Activated CD4-positive, alpha-beta T cell treated with anti-CD3 and anti-CD28 coated beads, Interleukin-2, amount 50 U/mL, for 1 hour (primary cell): ENCODE results near the gene OGFRL1.

Experiments used
- DNase-seq: peaks from one replicate; pipeline ENCODE4 v3.0.0-alpha.2; 2020

Gene OGFRL1

DNA sequence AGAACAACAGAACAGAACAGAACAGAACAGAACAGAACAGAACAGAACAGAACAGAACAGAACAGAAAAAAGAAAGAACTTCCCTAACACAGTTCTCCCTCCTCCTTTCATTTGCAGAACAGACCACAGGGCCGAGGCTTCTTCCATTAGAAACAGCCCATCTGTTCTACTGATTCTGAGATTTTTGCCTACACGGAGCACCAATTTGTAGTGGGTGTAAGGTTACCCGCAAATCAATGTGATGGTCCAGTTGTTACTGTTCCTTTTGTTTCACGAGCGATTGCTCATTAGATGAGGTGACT, 734 bp upstream of the OGFRL1 start:
- no peak for DNase-seq

DNA sequence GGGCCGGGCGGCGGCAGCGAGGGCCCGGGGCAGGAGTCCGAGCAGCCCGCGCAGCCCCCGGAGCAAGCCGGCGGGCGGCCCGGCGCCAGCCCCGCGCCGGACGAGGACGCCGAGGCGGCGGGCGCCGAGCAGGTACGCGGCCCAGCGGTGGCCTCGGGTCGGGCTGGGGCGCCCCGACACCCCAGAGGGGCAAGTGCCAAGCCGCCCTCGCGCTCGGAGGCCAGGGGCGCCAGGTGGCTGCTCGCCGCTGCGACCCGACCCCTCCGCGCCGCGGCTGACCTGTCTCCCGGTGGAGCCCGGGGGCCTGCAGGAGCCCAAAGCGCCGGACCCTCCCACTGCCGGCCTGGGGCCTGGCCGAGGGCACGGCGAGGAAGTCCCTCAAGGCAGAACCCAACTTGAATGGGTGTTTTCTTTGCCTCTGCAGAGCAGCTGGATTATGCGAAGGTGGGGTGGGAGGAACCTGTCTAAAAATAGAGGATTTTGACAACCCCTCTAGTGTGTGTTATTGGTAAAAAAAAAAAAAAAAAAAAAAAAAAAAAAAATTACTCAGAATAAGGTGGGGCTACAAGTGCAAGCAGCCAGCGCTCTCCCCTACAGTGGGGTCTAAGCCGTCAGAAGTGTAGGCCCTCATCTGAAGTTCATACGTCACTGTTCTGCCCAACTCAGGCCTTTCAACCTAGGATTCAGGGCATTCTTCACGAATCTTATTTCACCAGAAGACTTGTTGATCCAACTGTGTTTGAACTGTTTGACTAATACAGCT, 609 bp downstream of the OGFRL1 start:
- no peak for DNase-seq

DNA sequence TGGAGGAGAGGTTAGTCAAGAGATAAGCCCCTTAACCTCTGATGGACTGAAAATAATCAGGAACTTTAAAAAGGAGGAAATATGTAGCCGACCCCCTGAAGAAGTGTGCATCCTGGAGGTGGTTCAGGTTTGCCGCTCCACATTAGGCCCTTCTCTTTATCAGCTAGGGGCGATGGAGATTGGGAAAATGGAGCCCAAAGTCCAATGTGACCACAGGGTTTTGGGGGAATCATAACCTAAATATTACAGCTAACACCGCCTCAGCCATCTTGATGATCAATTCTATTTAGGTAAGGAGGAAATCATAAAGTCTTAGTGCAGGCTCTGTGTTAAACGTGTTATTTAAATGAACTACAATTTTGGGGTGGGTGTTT, 1.2 kb downstream of the OGFRL1 start:
- DNase-seq = no peak

DNA sequence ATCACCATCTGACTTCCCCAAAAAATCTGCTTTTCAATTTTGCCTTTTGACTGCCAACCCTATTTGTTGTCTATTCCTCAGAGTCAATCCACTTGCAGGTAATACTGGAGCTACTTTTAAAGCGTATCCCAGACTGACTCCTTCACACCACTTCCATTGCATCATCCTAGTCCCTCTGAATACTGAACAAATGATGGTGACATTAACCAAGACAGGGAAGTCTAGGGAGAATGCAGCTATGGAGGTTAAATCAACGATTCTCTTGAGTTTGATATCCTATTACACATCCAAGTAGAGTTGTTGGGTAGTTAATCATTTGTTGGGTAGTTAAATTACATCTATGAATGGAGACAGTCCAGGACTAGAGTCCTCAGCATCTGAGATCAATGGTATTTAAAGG, 2.0 kb downstream of the OGFRL1 start:
- no peak for DNase-seq

DNA sequence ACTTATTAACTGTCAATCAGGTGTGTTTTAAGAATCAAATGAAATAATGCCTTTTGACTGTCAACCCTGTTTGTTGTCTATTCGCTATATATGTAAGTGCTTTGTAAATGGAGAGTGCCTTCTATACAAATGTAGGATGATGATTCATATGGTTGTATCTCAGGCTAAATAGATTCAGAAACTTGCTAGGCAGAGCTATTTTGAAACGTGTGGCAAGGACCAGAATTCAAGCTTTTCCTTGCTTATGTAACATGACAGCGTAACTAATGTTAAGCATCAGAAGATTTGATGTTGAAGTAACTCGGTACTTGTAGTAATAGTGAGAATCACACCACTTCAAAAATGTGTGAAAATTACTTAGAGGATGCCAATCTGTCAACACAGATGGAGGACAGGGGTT, 3.4 kb downstream of the OGFRL1 start:
- DNase-seq = no peak

DNA sequence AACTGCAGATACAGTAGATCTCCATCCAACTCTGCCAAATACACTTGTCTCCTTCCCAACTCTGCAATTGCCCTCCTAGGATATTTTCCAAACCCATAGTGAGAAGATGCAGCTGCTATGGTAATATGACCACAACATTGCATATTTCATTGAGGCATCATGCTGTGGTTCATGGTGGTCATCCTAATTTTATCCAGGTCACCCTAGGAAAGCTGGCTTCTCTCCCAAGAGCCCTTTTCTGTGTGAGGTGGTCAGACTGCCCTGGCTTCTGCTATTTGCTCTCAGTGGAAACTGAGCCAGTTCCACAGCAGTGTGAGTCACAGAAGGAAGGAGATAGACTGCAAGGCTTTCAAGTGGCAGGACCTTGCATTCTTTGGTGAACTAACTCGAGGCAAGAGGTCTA, 5.5 kb downstream of the OGFRL1 start:
- DNase-seq = no peak

DNA sequence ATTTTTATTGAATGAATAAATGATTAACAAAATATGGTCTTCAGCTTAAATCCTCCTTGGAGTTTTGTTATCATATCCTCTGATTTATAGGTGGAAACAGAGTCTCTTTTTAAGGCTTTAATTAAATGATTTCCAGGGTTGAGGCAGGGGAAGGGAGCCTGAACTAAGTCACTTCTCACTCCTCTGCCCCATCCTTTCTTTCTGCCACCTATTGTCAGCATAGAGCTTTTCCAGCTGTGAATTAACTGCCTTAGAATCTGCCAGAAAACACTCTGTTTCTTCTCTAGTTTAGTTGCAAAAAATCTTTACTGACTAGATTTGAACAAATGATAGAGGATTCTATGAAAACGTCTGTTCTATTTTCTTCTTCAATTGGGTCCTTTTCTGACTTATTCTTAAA, 9.8 kb downstream of the OGFRL1 start:
- no peak for DNase-seq

DNA sequence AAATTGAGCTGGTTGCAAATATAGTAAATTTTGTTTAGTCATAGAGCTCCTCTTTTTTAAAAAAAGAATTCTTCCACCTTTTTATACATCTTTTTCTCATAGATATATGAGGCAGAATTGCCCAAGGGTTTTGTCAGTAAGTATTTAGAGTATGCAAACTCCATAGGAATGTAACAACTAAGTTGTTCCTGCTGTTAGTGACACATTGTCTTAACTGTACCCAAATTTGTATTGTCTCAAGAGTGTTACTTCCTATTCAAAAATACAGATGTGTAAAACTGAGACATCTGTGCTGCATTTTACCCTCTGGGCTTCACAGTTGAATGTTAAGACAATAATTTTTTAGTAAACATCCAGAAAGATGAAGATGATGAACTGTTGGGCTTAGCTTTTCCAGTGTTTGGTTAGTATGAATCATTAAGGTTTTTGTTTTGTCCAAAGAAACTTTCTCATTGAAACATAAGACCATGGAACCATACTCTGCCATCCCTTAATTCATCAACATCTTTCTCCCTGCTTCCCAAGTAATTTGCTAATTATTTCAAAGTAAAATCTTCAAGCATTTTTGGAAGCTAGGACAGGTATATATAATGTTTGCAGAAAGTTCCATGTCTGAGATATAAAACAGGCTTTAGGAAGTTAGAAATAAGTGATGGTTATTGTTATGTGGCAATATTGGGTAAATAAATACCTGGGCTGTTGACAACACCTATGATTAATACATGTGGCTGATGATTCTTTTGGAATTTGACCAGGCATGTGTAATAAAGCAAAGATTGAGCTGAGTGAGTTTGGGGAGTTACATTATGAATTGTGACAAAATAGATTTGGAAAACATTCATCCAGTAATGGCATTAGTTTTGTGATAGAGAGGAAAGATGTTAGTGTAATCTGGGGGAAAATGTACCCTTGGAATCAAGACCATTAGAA, 11.2 kb downstream of the OGFRL1 start:
- no peak for DNase-seq

DNA sequence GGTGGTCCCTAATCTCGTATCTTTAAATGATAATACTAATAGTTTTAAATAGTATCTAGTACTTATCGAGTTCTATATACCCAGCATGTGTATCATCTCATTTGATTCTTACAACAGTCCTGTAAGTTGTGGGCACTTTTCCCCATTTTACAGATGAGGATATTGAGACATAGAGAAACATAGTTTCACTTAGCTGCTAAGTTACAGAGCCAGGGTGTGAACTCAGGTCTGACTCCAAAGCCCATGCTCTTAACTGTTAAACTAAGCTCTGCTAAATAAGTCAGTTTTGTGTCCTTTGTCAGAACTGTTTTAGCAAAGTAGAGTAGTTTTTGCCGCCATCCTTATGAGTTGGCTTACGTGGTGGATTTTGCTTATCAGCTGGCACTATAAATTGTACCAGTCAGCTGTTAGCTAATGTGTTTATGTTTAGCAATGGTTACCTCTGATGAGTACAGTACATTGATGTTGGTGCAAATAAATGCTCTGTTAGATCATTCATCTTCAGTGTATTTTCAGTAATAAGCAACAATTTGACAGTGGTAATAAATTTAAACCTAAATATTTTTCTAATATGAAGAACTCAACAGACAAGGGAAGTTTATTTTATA, 12.1 kb downstream of the OGFRL1 start:
- DNase-seq = no peak

DNA sequence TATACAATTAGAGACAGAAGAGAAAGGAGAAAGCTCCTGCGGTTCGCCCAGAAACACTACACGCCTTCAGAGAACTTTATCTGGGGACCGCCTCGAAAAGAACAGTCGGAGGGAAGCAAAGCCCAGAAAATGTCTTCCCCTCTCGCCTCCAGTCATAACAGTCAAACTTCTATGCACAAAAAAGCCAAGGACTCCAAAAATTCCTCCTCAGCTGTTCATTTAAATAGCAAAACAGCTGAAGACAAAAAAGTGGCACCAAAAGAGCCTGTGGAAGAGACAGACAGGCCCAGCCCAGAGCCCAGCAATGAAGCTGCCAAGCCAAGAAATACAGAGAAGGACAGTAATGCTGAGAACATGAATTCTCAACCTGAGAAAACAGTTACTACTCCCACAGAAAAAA, 12.9 kb downstream of the OGFRL1 start:
- DNase-seq = no peak

DNA sequence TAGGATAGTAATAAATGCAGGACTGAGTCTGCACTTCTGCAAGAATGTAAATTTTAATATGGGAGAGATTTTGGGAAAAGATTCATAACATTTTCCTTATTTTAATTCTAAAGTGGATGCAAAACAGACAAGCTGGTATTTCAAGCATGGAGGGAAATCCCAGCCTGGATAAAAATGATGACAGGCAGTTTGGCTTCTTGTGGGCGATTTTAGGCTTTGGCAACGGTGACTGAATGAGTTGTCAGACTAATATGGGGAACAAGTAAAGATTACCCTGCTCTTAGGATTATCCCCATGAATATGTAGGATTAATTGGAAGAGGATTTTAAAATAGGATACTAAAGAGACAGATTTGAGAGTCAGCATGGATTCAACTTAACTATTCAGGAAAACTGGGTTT, 21.0 kb downstream of the OGFRL1 start:
- DNase-seq = no peak

DNA sequence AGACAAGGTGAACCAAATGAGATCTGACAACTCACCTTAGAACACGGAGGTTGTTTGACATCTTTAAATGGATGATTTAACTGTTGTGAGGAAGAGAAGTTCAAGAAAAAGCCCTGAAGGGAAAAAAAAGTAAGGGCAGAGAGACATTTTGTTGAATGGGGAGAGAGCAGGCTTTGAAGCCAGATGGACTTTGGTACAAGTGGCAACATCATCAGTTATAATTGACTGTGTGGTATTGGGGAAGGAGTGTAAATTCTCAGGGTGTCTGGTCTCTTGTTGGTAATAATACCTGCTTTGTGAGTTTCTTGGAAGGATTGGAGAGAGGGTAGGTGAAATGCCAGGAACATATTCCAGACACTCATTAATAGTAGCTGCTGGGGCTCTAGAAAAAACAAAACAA, 21.6 kb downstream of the OGFRL1 start:
- DNase-seq = no peak

DNA sequence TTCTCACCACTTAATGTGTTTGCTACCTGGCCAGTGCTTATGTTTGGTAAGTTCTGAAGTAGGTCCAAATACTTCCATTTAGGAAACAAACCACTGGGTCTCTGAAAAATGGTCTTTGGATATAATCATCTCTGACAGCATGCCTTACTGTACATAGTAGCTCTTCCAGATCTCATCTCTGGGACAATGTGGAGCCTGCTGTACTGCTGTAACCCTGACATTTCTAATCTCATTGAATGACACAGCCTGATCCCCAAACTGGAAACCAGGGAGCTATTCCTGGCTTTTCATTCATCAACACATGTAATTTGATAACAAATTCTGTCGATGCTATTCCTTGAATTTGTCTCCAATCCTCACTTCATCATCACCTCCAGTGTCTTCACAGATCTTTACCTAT, 23.5 kb downstream of the OGFRL1 start:
- DNase-seq = no peak

DNA sequence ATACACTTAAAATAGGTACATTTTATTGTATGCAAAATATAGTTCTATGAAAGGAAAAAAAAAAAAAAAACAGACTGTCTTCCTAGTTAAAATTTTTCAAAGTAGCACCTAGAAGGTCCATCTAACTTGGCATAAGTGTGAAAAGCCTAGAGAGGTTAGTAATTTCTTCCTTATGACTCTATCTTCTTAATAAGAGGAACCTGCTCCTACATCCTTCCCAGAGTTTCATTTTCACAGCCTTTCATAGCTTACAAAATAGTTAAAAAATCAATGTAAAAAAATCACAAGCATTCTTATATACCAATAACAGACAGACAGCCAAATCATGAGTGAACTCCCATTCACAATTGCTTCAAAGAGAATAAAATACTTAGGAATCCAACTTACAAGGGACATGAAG, 28.8 kb downstream of the OGFRL1 start:
- DNase-seq = no peak

DNA sequence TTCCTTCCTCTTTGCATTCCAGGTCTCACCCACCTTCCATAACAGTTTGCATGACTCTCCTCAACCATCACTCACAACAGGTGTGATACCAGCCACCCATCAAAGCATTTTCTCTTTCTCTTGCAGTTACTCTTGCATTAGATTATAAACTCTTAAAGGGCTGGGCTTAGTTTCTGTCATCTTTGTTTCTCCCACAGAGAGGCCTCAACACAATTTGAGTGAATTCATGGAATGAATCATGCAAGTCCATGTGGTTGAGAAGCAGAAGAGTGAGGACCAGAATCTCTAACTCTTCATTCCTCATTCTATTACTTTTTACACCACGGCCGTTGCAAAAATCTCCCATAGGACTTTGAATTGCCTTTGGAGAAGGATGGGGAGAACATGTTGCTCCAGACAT, 31.4 kb downstream of the OGFRL1 start:
- DNase-seq = no peak

DNA sequence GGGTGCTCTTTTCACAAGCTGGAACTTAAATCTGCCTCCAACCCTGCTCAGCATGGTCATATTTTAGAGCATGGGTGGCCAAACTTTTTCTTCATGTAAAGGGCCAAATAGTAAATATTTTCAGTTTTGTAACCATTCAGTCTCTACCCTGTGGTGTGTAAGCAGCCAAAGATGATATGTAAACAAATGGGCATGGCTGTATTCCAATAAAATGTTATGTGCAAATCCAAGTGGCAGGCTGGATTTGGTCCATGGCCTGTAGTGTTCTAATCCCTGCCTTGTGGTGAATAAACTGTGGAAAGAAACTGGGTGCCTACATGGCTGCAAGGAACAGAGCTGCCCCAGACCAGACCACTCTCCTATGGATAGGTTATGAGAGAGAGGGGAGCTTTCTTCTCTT, 32.7 kb downstream of the OGFRL1 start:
- no peak for DNase-seq

DNA sequence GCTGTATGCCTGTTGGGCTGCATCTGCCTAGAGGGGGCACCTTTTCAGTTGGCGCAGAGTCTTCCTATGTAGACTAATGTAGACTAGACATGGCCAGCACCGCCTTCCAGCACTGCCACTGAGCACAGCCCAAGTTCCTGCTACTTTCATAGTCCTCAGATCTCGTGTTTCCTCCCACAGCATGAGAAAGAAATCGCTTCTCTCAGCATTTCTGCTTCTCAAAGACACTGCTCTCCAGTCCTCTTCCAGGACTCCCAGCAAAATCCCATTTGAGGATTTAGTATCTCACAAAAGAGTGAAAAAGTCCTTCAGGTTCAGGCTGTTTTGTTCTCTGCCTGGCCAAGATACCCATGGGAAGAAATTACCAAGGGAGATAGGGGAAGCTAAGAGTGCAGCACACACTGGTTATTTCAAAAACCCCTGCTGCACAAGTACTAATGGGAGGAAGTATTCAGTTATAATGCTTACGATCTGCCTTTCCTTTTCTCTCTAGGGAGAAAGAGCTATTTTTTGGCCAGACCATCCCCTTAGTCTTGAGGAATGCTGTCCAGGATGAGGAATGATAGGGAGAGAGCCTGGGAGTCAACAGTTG, 35.7 kb downstream of the OGFRL1 start:
- no peak for DNase-seq

DNA sequence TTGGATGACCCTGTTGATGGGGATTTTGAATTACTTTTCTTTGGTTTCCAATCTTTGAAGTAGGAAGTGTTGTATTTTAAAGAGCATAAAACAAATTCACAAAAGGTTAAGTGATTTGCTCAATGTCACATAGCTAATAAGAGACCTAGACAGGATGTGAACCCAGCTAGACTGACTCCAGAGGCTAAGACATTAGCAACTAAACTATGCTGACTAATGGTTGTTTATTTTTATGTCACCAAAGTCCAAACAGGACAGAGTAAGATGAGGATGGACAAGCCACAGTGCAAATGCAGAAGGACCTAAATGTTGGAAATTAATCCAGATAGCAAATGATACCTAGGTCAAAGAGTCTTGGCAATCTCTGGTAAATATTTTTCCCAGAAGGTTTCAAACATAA, 38.0 kb downstream of the OGFRL1 start:
- DNase-seq = no peak

DNA sequence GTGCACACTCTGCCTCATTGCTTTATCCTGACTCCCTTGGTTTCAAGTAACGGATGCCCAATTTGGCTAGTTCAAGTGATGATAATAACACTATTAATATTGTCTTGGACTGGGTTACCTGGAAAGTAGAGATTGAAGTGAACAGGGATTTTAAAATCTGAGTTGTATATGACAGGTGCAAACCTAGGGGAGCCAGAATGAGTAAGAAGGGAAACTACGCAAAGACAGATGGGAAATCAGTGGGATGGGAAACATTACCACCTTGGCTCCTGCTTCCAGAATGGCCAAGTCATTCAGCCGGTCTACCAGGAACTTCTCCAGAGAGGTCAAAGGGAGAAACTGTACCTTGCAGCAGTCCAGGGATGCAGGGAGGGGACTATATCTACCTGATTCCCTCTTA, 41.9 kb downstream of the OGFRL1 start:
- DNase-seq = no peak

DNA sequence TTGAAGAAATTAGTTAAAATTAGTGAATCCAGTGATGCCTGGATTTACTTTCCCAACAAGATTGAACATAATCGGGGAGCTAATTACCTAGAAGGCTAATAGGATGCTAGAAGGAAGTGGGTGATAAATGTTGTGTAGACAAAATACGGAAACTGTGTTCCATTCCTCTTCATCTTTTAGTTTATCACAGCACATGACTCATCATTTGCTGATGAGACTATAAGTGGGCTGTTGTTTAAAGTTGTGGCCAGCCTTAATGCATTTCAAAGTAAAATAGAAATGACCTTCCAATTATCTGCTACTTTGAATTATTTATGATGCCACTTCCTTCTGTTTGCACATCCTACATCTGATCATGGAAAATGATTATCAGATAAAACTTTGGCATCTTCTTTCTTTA, 43.4 kb downstream of the OGFRL1 start:
- DNase-seq = no peak

DNA sequence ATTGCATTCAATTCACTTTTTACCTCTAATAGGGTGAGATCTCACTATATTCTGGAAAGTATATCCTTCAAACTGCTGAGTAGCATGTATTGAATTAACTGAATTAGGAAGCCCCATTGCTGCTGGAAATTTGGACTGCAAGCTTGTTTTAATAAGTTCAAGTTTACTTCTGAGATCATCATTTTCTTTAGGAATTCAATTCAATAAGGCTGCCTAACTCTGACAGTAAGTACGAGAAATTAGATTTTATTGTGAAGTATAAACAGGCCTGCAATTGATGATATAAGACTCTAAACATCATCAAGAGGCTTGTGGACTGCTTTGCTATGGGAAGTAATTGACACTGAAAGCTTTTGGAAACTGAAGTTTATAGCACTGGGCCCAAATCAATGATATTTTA, 44.4 kb downstream of the OGFRL1 start:
- DNase-seq = no peak

DNA sequence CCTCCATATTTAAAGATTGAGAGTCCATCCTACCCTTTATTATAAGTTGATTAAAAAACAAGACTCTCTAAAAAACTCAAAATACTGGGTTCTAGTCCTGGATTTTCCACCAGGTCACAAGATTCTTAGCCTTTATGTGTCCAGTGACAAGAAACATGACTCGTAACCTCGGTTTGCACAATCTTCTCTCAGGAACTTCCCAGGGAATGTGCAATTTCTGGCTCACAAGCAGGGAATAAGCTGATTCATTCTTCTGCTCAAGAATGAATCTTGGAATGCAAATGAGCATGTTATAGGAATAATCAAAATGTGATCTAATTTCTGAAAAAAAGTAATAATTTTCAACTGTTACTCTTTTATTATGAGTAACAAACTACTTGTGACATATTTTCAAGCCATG, 45.1 kb downstream of the OGFRL1 start:
- no peak for DNase-seq

DNA sequence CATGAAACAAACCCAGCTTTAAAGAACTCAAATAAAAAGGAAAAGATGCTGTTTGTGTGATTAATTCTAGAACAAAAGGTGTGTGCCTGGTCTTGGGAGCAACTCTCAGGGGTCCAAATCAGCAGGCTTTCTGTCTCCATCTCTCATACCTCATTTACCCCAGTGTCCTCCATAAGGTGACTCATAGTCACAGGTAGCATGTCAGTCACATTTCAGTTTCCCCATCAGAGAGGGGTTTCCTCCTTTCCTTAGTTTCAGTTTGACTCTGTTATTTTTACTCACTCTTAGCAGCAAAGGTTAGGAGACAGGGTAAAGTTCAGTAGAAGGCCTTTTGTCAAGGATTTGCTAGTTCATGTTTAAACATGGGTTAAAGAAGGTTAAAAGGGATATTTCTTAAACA, 46.2 kb downstream of the OGFRL1 start:
- no peak for DNase-seq

DNA sequence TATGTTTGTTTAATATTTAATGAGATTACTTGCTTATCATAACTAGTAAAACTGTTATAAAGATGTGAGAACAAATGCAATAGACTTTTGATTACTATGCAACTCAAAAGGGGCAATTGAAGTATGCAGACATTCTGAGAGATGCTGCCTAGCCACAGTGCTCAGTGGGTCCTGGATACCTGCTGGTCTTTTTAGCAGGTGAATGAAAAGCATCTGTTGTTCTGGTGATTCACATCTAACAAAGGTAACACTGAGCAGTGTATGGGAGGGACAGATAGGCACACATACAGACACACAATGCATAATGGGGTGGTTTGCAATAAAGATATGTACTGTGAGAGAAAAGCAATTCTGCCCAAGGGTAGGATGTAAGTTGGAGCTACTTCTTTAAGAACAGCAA, 46.9 kb downstream of the OGFRL1 start:
- DNase-seq = no peak
